Measurements from ENCODE around the gene MBD4. TPM values are rescaled to one million over a fixed set of nuclear protein-coding genes. Genes with fewer than 3 reads are reported as not detected.

MBD4 gene
- total and polyA plus RNA-seq, 10 donors, result 40.0 to 72.6 (median 55.2) TPM

DNA sequence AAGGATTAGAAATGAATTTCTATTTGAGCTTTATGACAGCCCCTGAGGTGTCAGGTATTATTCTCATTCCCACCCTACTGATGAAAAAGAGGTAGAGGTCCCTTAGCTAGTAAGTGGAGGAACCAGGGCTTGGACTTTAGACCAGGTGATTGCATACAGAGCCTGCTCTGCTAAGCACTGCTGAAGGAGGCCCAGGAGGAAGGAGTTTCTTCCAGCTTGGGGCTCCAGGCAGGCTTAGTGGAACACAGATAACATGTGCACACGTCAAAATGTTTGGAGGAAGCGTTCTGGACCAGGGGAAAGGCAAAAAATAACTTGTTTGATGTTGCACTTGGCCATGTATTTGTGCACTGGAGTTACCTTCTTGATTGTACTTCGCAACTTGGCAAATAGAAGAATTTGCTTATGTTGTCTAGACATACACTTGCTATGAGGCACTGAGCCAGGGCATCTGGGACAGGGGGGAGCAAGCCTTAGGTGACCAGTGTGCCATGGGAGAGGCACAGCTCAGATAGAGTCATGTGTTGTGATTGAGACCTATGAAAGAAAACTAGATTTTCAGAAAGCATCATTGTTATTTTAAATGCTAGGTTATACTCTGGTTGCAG is 22.7 kb upstream of the MBD4 start:
- no peak for DNase-seq
- TF ChIP-seq, protein P1, sequence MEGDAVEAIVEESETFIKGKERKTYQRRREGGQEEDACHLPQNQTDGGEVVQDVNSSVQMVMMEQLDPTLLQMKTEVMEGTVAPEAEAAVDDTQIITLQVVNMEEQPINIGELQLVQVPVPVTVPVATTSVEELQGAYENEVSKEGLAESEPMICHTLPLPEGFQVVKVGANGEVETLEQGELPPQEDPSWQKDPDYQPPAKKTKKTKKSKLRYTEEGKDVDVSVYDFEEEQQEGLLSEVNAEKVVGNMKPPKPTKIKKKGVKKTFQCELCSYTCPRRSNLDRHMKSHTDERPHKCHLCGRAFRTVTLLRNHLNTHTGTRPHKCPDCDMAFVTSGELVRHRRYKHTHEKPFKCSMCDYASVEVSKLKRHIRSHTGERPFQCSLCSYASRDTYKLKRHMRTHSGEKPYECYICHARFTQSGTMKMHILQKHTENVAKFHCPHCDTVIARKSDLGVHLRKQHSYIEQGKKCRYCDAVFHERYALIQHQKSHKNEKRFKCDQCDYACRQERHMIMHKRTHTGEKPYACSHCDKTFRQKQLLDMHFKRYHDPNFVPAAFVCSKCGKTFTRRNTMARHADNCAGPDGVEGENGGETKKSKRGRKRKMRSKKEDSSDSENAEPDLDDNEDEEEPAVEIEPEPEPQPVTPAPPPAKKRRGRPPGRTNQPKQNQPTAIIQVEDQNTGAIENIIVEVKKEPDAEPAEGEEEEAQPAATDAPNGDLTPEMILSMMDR (IDR thresholded peaks at IDR 0.05 in 8 of 11, conservative IDR thresholded peaks at IDR 0.05 in 3 of 11), result no peak
- no peak for TF ChIP-seq POLR2AphosphoS5 (IDR thresholded peaks at IDR 0.05)
- TF ChIP-seq POLR2A (IDR thresholded peaks at IDR 0.05), result no peak
- no peaks in the 10 kb centered on the region for H3K4me1 ChIP-seq
- no peaks in the 10 kb centered on the region for H3K27me3 ChIP-seq (replicated peaks in 1 of 7)
- intact Hi-C loops (cut with DNase I; ENCODE audit: low total_unique reads), result no loop called here
- H3K27ac ChIP-seq, result no peak overlapping the region
- peaks cover 0 to 40% (median 0%) of the 10 kb centered on the region in 6 donors for H3K36me3 ChIP-seq
- 90 to 96% (median 95%) methylated on average over 3 of the region's 3 CpGs for whole genome bisulfite sequencing, 5 donors
- no peaks in the 10 kb centered on the region for H3K9me3 ChIP-seq
- no peak overlapping the region for H3K4me3 ChIP-seq

DNA sequence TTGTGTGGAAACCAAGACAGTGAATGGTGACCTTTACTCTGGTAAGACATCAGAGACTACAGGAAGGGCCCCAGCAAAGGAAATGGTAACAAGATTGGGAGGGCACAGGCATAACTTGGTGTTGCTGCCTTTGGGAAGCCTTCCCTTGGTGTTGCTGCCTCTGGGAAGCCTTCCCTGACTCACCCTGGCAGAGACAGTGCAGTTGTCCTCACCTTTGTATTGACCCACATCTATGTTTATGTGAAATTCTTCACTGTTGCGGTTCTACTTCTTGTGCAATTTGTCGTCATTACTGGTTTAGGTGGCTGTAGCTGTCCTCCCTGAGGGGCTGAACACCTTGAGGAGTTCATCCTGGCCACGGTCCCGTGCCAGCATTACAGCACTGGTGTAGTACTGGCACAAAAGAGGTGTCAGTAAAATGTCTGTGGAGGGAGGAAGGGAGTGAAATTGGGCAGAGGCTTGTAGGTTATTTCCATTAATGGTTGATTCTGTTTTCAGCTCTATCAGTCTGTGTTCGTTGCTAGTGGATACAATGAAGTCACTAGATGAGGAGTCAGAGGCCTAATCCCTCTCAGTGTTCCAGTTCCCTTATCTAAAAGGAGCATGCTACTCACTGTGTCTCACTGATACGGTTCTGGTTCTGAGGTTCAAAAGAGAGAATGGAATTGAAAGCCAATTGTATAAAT is 21.9 kb upstream of the MBD4 start:
- no peak overlapping the region for H3K27ac ChIP-seq
- intact Hi-C loops (cut with DNase I; ENCODE audit: low total_unique reads), result no loop called here
- no peaks in the 10 kb centered on the region for H3K27me3 ChIP-seq (replicated peaks in 1 of 7)
- peaks cover 0 to 42% (median 0%) of the 10 kb centered on the region in 6 donors for H3K36me3 ChIP-seq
- H3K4me1 ChIP-seq, result no peaks in the 10 kb centered on the region
- no peak for DNase-seq
- no peaks in the 10 kb centered on the region for H3K9me3 ChIP-seq
- TF ChIP-seq POLR2A (IDR thresholded peaks at IDR 0.05) (no peak), POLR2AphosphoS5 (IDR thresholded peaks at IDR 0.05) (no peak)
- TF ChIP-seq, protein P1 (IDR thresholded peaks at IDR 0.05 in 8 of 11, conservative IDR thresholded peaks at IDR 0.05 in 3 of 11), result no peak
- no peak overlapping the region for H3K4me3 ChIP-seq
- WGBS, 5 donors, result 76 to 90% (median 88%) methylated on average over 6 of the region's 6 CpGs

DNA sequence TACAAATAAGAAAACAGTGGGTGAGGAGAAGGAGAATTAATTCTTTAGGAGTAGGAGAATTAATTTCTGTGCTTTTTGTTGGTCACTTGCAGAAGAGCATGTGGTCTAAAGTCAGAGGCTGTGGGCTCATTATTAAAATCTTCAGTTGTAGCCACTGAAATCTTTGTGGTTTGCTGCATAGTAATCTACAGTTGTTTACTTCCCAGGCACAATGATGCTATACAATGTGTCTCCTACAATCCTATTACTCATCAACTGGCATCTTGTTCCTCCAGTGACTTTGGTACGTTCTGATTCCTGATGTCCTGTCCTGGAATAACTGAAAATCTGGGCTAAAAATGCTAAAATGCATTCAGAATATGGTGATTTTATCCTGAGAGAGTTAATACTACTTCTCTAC is 21.3 kb upstream of the MBD4 start:
- 82 to 100% (median 96%) methylated on average over 1 of the region's 1 CpG for whole genome bisulfite sequencing, 5 donors
- no peak overlapping the region for H3K27ac ChIP-seq
- DNase-seq, result no peak
- H3K27me3 ChIP-seq (replicated peaks in 1 of 7), result no peaks in the 10 kb centered on the region
- H3K4me1 ChIP-seq, result no peaks in the 10 kb centered on the region
- no peak overlapping the region for H3K4me3 ChIP-seq
- H3K36me3 ChIP-seq, result peaks cover 0 to 46% (median 0%) of the 10 kb centered on the region in 6 donors
- intact Hi-C loops (cut with DNase I; ENCODE audit: low total_unique reads), result no loop called here
- H3K9me3 ChIP-seq, result no peaks in the 10 kb centered on the region
- TF ChIP-seq POLR2A (IDR thresholded peaks at IDR 0.05) (no peak), POLR2AphosphoS5 (IDR thresholded peaks at IDR 0.05) (no peak)
- TF ChIP-seq, protein P1 (IDR thresholded peaks at IDR 0.05 in 8 of 11, conservative IDR thresholded peaks at IDR 0.05 in 3 of 11), result no peak

DNA sequence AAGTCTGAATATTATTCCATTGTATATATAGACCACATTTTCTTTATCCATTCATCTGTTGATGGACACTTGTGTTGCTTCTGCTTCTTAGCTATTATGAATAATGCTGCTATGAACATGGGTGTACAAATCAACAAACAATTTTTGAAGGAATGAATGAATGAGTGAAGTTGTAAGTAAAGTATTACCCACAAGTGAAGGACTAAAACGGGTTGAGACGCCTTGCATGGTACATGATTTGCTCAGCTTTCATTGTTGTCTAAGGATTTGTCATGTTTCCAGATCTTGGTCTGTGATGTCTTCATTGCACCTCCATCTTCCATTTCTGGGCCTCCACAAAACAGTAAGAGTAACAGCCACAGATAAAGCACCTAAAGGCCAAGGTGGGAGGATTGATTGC is 20.8 kb upstream of the MBD4 start:
- DNase-seq, result no peak
- intact Hi-C loops (cut with DNase I; ENCODE audit: low total_unique reads), result no loop called here
- no peaks in the 10 kb centered on the region for H3K9me3 ChIP-seq
- peaks cover 0 to 50% (median 0%) of the 10 kb centered on the region in 6 donors for H3K36me3 ChIP-seq
- TF ChIP-seq POLR2AphosphoS5 (IDR thresholded peaks at IDR 0.05), result no peak
- TF ChIP-seq, protein P1 (IDR thresholded peaks at IDR 0.05 in 8 of 11, conservative IDR thresholded peaks at IDR 0.05 in 3 of 11), result no peak
- TF ChIP-seq POLR2A (IDR thresholded peaks at IDR 0.05), result no peak
- H3K4me1 ChIP-seq, result no peaks in the 10 kb centered on the region
- H3K27me3 ChIP-seq (replicated peaks in 1 of 7), result no peaks in the 10 kb centered on the region
- no peak overlapping the region for H3K4me3 ChIP-seq
- no peak overlapping the region for H3K27ac ChIP-seq
- 91 to 98% (median 94%) methylated on average over 2 of the region's 2 CpGs for WGBS, 5 donors
